Measurements from ENCODE around the gene CSNK2A2.

CSNK2A2 gene

GRCh38 chr16:58198022-58198683 lies at the start of gene CSNK2A2:
TSS of gene CSNK2A2 (minus strand) at chr16:58198106. CDS start at chr16:58197736, 370 bp downstream.
- peak; percentile 58 for DNase-seq

- DNase-seq, result no peak
Measured at GRCh38 chr16:58243528-58244004, 45.7 kb upstream of the CSNK2A2 start.

- no peak for DNase-seq
Measured at GRCh38 chr16:58236831-58237230, 38.9 kb upstream of the CSNK2A2 start.

GRCh38 chr16:58236231-58236690 lies 38.4 kb upstream of the CSNK2A2 start:
- peak; percentile 54 for DNase-seq

GRCh38 chr16:58235663-58236062 lies 37.8 kb upstream of the CSNK2A2 start:
- no peak for DNase-seq

- no peak for DNase-seq
Measured at GRCh38 chr16:58234831-58235595, 37.1 kb upstream of the CSNK2A2 start.

GRCh38 chr16:58230259-58230658 lies 32.4 kb upstream of the CSNK2A2 start:
- no peak for DNase-seq

- DNase-seq, result no peak
Measured at GRCh38 chr16:58226790-58227189, 28.9 kb upstream of the CSNK2A2 start.

- no peak for DNase-seq
Measured at GRCh38 chr16:58225965-58226602, 28.2 kb upstream of the CSNK2A2 start.

- DNase-seq, result no peak
Measured at GRCh38 chr16:58222532-58223316, 24.8 kb upstream of the CSNK2A2 start.

- no peak for DNase-seq
Measured at GRCh38 chr16:58219432-58219831, 21.5 kb upstream of the CSNK2A2 start.

- no peak for DNase-seq
Measured at GRCh38 chr16:58218786-58219185, 20.9 kb upstream of the CSNK2A2 start.

GRCh38 chr16:58217311-58217925 lies 19.5 kb upstream of the CSNK2A2 start:
- no peak for DNase-seq

GRCh38 chr16:58212824-58213655 lies 15.1 kb upstream of the CSNK2A2 start:
- no peak for DNase-seq

- DNase-seq, result no peak
Measured at GRCh38 chr16:58211846-58212245, 13.9 kb upstream of the CSNK2A2 start.

GRCh38 chr16:58211245-58211644 lies 13.3 kb upstream of the CSNK2A2 start:
- no peak for DNase-seq

GRCh38 chr16:58205276-58206036 lies 7.5 kb upstream of the CSNK2A2 start:
- no peak for DNase-seq

- no peak for DNase-seq
Measured at GRCh38 chr16:58201163-58201562, 3.3 kb upstream of the CSNK2A2 start.

- no peak for DNase-seq
Measured at GRCh38 chr16:58200004-58200797, 2.3 kb upstream of the CSNK2A2 start.
